Measurements from ENCODE around the gene CPM. TPM values are rescaled to one million over a fixed set of nuclear protein-coding genes. Genes with fewer than 3 reads are reported as not detected.
"Not testable (repeated sequence)": the region's sequence is repeated elsewhere in the genome, so short reads cannot be mapped to it uniquely, and the experiment has no call there.

CPM gene
- total RNA-seq, 2 experiments from 2014 or later = 1.1 to 1.4 TPM

DNA sequence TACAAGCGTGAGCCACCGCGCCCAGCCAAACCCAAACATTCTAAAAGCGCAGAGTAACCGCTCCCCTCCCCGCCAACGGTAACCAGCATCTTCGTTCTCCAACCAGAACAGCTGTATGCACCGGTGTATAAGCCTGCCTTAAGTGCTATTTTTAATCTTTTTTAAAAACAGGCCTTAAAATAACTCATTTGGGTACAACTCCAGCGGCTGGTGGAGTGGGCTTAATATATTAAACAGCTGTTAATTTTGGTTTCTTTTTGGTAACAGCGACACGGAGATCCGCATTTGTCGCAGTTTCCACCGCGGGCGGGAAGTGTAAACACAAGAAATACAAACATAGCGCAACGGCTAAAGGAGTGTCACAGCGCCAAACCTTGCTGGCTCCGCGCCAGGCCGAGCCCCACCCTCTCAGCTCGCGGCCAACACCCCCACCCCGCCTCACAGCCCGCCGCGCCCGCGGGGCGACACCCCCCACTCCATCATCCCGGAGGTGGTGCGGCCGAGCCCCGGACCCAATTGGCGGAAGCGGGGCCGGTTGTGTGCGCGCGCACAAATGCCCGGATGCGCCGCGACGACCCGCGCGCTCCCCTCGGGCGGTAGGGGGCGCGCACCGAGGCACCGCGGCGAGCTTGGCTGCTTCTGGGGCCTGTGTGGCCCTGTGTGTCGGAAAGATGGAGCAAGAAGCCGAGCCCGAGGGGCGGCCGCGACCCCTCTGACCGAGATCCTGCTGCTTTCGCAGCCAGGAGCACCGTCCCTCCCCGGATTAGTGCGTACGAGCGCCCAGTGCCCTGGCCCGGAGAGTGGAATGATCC lies 125.2 kb downstream of the CPM start, which contains the start of gene MDM2:
MDM2 (plus strand) TSS at position 602 of the 812 bp plus-strand sequence. CDS start 301 bp downstream, outside the sequence.
- ChIA-PET CTCF (interaction anchor here (0.6 to 3.1 kb wide), 24 partner anchors 9 to 1452 kb away, joined by 3 to 30 read pairs (median 5); partner anchors contain the start of genes MDM1, NUP107 and SLC35E3), POLR2A (interaction anchor here (0.7 to 3.3 kb wide), 39 partner anchors 9 to 688 kb away, joined by 3 to 80 read pairs (median 6); partner anchors contain the start of genes IL26, MDM1, NUP107 and RAP1B)
- Mint-ChIP-seq H3K4me3 (peak within 1 kb of the TSS; percentile 98), H3K27ac (peak within 1 kb of the TSS; percentile 100), H3K9me3 (no peaks in the 10 kb centered on the region), H3K4me1 (peaks cover 50% of the 10 kb centered on the region), H3K36me3 (ENCODE audit: low read depth) (peaks cover 44% of the 10 kb centered on the region), H3K27me3 (no peaks in the 10 kb centered on the region)
- DNase-seq = peak; percentile 99

DNA sequence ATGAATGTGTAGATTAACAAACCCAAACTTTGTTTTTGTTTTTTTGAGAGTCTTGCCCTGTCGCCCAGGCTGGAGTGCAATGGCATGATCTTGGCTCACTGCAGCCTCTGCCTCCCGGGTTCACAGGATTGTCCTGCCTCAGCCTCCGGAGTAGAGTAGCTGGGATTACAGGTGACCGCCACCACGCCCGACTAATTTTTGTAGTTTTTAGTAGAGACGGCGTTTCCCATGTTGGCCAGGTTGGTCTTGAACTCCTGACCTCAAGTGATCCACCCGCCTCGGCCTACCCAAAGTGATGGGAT lies 125.7 kb downstream of the CPM start:
- H3K27me3 Mint-ChIP-seq, H3K9me3 Mint-ChIP-seq, DNase-seq: not testable (repeated sequence)
- Mint-ChIP-seq H3K36me3 (ENCODE audit: low read depth) (peaks cover 38% of the 10 kb centered on the region), H3K27ac (peak overlapping the region; percentile 100), H3K4me1 (peaks cover 45% of the 10 kb centered on the region), H3K4me3 (peak overlapping the region; percentile 98)
- CTCF ChIA-PET = interaction anchor here (0.6 to 3.1 kb wide), 21 partner anchors 8 to 1451 kb away, joined by 3 to 30 read pairs (median 6); partner anchors contain the start of genes NUP107 and SLC35E3
- POLR2A ChIA-PET = interaction anchor here (0.7 to 3.3 kb wide), 33 partner anchors 9 to 687 kb away, joined by 3 to 80 read pairs (median 6); partner anchors contain the start of genes IL26, MDM1, NUP107 and RAP1B

GRCh38 chr12:68806488-68807237 lies 126.3 kb downstream of the CPM start:
- Mint-ChIP-seq H3K36me3 (ENCODE audit: low read depth) (peaks cover 34% of the 10 kb centered on the region), H3K4me3 (peak overlapping the region; percentile 98), H3K9me3 (no peaks in the 10 kb centered on the region), H3K4me1 (peaks cover 47% of the 10 kb centered on the region), H3K27ac (peak overlapping the region; percentile 100), H3K27me3 (no peaks in the 10 kb centered on the region)
- ChIA-PET CTCF (interaction anchor here (1.1 to 3.1 kb wide), 8 partner anchors 10 to 447 kb away, joined by 3 to 30 read pairs (median 8); partner anchors contain the start of gene SLC35E3), POLR2A (interaction anchor here (0.7 to 3.3 kb wide), 23 partner anchors 8 to 687 kb away, joined by 3 to 80 read pairs (median 11); partner anchors contain the start of genes NUP107, RAP1B and SLC35E3)
- no peak for DNase-seq

DNA sequence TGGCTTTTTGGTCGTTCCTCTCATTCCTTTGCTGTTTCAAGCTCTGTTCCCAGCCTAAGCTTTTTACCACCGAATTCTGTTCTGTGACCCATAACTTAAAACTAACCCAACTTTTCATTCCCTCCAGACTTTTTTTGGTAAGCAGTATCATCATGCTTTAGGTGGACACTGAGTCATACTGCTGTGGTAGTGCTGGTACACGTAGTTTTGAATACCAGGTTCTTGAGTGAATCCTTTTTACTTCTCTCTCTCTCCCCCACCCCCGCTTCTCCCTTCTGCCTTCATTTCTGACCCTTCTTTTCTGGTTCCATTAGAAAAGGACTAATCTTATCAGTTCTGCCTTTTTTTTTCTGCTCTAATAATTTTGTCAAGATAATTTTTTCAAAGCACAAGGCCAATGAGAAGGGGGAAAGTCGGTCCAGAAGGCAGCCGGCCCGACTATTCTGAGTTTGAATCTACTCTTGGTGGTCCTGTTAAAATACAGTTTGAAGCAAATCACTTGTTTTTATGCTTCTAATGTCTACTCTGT lies 127.3 kb downstream of the CPM start:
- Mint-ChIP-seq H3K27ac (peak overlapping the region; percentile 55), H3K36me3 (ENCODE audit: low read depth) (peaks cover 24% of the 10 kb centered on the region), H3K27me3 (no peaks in the 10 kb centered on the region), H3K4me3 (no peak overlapping the region), H3K4me1 (peaks cover 39% of the 10 kb centered on the region), H3K9me3 (no peaks in the 10 kb centered on the region)
- ChIA-PET CTCF (no interaction called here), POLR2A (no interaction called here)
- DNase-seq = no peak

DNA sequence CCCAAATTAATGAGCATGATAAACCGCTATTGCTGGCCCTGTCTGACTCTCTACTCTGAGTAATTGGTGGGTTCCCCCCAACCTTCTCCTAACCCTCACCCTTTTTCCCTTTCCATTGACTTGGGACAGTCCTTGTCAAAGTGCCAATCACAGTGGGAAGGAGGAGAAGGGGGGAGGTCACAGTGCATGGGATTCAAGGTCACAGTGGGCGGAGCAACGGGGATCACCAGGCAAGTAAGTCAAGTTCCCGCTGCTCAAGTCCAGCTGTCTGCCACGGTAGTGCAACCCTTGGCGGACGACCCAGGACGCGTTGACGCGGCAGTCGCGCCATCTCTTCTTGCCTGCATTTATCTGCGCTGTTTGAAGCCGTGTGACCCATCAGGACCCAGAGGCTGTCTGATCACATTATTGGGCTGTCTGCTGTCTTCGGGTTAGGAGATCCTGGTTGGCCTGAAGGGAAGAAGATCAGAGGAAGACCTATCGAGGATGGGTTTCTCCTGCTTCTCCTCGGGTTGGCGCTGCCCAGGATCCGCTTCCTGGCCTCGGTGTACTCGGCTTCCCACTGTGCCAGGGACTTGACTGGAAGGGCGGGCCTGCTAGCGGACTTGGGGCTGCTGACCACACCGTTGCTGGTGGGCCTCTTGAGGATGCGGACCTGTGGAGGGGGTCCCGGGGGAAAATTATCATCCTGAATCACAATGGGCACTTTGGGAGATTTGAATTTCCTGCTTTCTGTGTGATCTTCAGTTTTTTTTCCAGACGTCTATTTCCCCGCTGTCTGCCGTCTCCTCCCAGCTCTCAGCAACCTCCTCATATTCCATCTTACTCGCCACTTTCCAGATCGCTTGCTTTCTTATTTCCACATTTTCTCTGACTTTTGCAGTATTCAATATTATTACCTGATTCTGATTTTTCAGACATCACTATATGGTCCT lies 128.0 kb downstream of the CPM start:
- ChIA-PET POLR2A (no interaction called here), CTCF (no interaction called here)

DNA sequence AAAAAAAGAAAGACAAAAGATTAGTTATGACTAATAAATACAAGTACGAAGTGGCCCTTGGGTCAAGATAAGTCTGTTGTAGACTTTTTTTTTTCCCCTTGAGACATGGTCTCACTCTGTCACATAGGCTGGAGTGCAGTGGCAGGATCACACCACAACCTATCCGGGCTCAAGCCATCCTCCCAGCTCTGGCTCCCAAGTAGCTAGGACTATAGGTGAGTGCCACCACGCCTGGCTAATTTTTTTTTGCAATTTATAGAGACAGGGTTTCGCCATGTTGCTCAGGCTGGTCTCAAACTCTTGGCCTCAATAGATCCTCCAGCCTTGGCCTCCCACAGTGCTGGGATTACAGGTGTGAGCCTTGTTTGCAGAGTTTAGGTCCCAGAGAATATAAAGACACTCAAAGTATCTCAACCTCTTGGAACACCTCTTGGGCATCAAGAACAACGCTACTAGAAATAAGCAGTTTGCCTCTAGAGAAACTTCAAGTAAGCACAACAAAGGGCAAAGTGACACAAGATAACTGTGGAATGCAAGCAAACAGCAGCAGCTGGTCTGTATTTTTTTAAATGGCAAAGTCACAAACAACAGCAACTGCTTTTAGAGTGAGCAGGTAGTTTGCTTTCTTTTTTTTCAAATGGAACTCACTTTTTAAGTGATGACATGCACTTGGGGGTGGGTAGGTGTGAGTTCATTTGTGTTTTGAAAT lies 128.9 kb downstream of the CPM start:
- H3K27ac Mint-ChIP-seq = no peak overlapping the region
- H3K36me3 Mint-ChIP-seq (ENCODE audit: low read depth) = peaks cover 11% of the 10 kb centered on the region
- ChIA-PET POLR2A (no interaction called here), CTCF (no interaction called here)
- DNase-seq = no peak
- H3K4me3 Mint-ChIP-seq = no peak overlapping the region
- H3K9me3 Mint-ChIP-seq = no peaks in the 10 kb centered on the region
- H3K27me3 Mint-ChIP-seq = no peaks in the 10 kb centered on the region
- peaks cover 30% of the 10 kb centered on the region for H3K4me1 Mint-ChIP-seq

More for the DNA sequence above, 128.0 kb downstream of the CPM start:
- no peak overlapping the region for H3K4me3 Mint-ChIP-seq
- H3K9me3 Mint-ChIP-seq = no peaks in the 10 kb centered on the region
- no peak overlapping the region for H3K27ac Mint-ChIP-seq
- peaks cover 38% of the 10 kb centered on the region for H3K4me1 Mint-ChIP-seq
- H3K27me3 Mint-ChIP-seq = no peaks in the 10 kb centered on the region
- H3K36me3 Mint-ChIP-seq (ENCODE audit: low read depth) = peaks cover 20% of the 10 kb centered on the region
- DNase-seq = no peak

GRCh38 chr12:68802911-68803651 lies 129.9 kb downstream of the CPM start:
- POLR2A ChIA-PET; H3K27ac Mint-ChIP-seq; H3K36me3 Mint-ChIP-seq (ENCODE audit: low read depth); DNase-seq; H3K9me3 Mint-ChIP-seq; H3K4me3 Mint-ChIP-seq; CTCF ChIA-PET; H3K27me3 Mint-ChIP-seq: not testable (repeated sequence)
- H3K4me1 Mint-ChIP-seq = peaks cover 28% of the 10 kb centered on the region

GRCh38 chr12:68802372-68802745 lies 130.6 kb downstream of the CPM start:
- H3K27ac Mint-ChIP-seq; H3K36me3 Mint-ChIP-seq (ENCODE audit: low read depth); H3K4me3 Mint-ChIP-seq; H3K27me3 Mint-ChIP-seq; DNase-seq; POLR2A ChIA-PET; H3K9me3 Mint-ChIP-seq; CTCF ChIA-PET: not testable (repeated sequence)
- H3K4me1 Mint-ChIP-seq = peaks cover 26% of the 10 kb centered on the region

Other genes with a start within 250 kb of the CPM start
- 10 to 100 TPM; 80.7 to 85.4 TPM for gene NUP107, start 246.2 kb downstream of the CPM start, total RNA-seq
- gene SLC35E3, start 187.0 kb downstream of the CPM start, total RNA-seq = 1 to 10 TPM; 8.2 to 8.8 TPM
- 100 to 1,000 TPM; 194 to 201 TPM for gene MDM2, start 125.0 kb downstream of the CPM start, total RNA-seq

Measured in activated CD4-positive, alpha-beta memory T cell treated with anti-CD3 and anti-CD28 coated beads, Interleukin-2, amount 10 ng/mL, durations not matched to agents 7 days and 5 days (primary cell).